ENCODE data around the gene F7.

F7 gene

DNA sequence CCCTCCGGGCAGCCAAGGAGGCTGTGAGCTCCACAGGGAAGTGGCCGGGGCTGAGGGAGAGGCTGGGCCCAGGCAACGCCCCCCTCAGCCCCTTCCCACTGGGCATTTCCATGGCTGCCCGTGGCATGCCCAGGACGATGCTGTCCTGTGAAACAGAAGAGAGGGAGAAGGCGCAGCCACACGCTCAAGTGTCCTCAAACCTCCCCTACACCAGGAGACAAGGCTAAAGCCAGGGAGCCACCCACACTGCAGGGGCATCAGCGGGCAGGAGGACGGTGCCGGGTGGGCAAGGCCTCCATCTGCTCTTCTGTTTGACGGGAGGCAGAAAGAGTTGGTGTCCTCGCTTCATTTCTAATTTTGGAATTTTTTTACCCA lies 38.7 kb downstream of the F7 start:
- TF ChIP-seq, protein P1, sequence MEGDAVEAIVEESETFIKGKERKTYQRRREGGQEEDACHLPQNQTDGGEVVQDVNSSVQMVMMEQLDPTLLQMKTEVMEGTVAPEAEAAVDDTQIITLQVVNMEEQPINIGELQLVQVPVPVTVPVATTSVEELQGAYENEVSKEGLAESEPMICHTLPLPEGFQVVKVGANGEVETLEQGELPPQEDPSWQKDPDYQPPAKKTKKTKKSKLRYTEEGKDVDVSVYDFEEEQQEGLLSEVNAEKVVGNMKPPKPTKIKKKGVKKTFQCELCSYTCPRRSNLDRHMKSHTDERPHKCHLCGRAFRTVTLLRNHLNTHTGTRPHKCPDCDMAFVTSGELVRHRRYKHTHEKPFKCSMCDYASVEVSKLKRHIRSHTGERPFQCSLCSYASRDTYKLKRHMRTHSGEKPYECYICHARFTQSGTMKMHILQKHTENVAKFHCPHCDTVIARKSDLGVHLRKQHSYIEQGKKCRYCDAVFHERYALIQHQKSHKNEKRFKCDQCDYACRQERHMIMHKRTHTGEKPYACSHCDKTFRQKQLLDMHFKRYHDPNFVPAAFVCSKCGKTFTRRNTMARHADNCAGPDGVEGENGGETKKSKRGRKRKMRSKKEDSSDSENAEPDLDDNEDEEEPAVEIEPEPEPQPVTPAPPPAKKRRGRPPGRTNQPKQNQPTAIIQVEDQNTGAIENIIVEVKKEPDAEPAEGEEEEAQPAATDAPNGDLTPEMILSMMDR (IDR thresholded peaks at IDR 0.05; ENCODE audit: control insufficient read depth, extremely low read depth, insufficient read depth): no peak
- no peak for DNase-seq (ENCODE audit: low read depth)
- no peak overlapping the region for H3K4me3 ChIP-seq (ENCODE audit: low read depth, low read length)

DNA sequence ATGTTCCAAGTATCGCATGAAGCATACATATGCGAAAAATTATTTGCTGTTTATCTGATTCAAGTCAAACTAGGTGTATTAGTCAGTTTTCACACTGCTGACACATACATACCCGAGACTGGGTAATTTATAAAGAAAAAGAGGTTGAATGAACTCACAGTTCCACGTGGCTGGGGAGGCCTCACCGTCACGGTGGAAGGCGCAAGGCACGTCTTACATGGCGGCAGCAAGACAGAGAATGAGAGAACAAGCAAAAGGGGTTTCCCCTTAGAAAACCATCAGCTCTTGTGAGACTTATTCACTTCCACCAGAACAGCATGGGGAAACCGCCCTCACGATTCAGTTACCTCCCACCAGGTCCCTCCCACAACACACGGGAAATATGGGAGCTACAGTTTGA lies 39.9 kb downstream of the F7 start:
- DNase-seq (ENCODE audit: low read depth): no peak
- TF ChIP-seq, protein P1 (IDR thresholded peaks at IDR 0.05; ENCODE audit: control insufficient read depth, extremely low read depth, insufficient read depth): no peak
- no peak overlapping the region for H3K4me3 ChIP-seq (ENCODE audit: low read depth, low read length)

DNA sequence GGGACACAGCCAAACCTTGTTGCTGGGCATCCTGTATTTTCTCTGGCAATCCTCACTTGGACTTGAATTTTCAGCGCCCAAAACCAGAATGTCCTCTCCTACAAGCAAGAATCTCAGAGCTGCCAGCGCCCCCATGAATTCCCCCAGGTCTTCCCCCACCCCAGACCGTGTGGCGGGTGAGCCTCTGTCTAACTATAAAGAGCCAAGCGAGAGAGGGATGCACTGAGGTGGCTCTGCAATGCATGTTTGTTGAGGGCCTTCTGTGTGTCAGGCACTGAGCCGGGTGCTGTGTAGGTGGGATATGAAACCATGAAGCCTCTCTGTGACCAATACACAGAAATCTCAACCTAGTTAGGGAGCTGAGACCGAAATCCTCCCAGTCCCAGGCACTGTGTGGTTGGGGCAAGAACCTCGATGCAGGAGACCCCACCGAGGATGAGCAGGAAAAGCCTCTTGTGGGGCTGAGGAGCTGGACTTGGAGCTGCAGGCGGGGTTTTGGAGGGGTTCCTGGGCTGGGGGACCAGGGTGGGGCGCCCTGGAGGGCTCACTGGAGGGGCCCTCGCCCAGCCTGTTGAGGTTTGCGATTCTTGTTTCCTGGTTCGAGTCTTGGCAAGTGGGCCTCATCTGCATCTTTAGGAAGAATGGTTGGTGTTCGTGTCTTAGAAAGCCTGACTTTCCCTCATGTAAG lies 40.5 kb downstream of the F7 start:
- TF ChIP-seq, protein P1 (IDR thresholded peaks at IDR 0.05; ENCODE audit: control insufficient read depth, extremely low read depth, insufficient read depth): no peak
- no peak overlapping the region for H3K4me3 ChIP-seq (ENCODE audit: low read depth, low read length)
- DNase-seq (ENCODE audit: low read depth): no peak

DNA sequence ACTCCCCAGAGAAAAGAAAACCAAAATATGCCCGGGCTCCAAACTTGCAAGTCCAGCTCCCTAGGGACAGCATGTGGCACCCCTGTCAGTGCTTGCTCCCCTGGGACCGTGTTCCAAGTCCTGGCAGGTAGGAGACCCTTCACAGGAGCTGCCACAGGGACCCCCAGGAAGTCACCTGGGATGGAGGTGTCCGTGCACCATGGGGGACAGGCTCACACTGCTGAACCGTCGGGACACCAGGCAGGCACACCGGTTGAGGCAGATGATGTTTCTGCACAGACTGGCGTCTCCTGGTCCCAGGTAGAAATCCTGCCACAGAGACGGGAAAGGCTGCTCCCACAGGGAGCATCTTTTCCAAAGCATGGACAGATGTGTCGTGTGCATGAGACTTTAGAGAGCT lies 41.2 kb downstream of the F7 start:
- TF ChIP-seq, protein P1 (IDR thresholded peaks at IDR 0.05; ENCODE audit: control insufficient read depth, extremely low read depth, insufficient read depth): no peak
- no peak for DNase-seq (ENCODE audit: low read depth)
- no peak overlapping the region for H3K4me3 ChIP-seq (ENCODE audit: low read depth, low read length)

DNA sequence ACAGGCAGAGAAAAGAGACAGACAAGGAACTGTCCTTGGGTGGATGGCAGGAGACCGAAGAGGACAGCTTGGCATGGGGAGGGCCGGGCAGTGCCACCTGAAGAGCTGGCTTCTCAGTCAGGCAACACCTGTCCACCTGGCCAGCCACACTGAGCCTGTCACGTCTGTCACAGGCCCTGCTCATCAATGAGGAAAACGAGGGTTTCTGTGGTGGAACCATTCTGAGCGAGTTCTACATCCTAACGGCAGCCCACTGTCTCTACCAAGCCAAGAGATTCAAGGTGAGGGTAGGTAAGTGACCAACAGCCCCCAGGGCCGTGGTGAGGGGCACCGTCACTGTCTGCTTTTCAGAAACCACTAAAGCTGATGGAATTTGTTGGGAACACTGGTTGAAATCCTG lies 41.6 kb downstream of the F7 start:
- TF ChIP-seq, protein P1 (IDR thresholded peaks at IDR 0.05; ENCODE audit: control insufficient read depth, extremely low read depth, insufficient read depth): no peak
- no peak overlapping the region for H3K4me3 ChIP-seq (ENCODE audit: low read depth, low read length)
- no peak for DNase-seq (ENCODE audit: low read depth)

DNA sequence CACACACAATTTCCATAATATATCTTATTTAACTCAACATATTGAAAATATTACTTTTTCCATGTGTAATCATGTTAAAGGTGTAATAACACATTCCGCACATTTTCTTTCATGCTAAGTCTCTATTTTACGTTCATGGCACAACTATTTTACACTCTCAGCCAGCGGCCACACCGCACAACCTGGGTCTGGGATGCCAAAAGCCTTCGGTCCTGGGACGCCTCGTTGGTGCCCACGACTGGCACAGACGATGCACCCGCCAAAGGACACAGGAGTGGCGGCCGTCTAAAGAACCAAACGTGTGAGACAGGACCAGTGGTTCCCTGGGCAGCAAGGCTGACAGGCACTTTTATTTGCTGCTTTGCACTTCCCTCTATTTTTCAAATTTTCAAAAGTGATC lies 42.8 kb downstream of the F7 start:
- DNase-seq (ENCODE audit: low read depth): no peak

More for the DNA sequence above, 42.8 kb downstream of the F7 start:
- H3K4me3 ChIP-seq (ENCODE audit: low read depth, low read length): no peak overlapping the region
- TF ChIP-seq, protein P1 (IDR thresholded peaks at IDR 0.05; ENCODE audit: control insufficient read depth, extremely low read depth, insufficient read depth): no peak
